Stimulated activated CD8-positive, alpha-beta memory T cell treated with anti-CD3 and anti-CD28 coated beads, Interleukin-4, amount 100 ng/mL, for 4 hours (primary cell): ENCODE measurements around the gene CAPN10.
"Not testable (repeated sequence)": the region's sequence is repeated elsewhere in the genome, so short reads cannot be mapped to it uniquely, and the experiment has no call there.

ENCODE experiments used
- DNase-seq, 2 donors: peaks; one replicate each; pipeline ENCODE4 v3.0.0-alpha.2; 2020; ENCODE audit warnings: low read depth in 2 of 2, low spot score in 1 of 2

CAPN10 gene

GRCh38 chr2:240563231-240563630 lies 23.3 kb upstream of the CAPN10 start:
- DNase-seq, result not testable (repeated sequence)

DNA sequence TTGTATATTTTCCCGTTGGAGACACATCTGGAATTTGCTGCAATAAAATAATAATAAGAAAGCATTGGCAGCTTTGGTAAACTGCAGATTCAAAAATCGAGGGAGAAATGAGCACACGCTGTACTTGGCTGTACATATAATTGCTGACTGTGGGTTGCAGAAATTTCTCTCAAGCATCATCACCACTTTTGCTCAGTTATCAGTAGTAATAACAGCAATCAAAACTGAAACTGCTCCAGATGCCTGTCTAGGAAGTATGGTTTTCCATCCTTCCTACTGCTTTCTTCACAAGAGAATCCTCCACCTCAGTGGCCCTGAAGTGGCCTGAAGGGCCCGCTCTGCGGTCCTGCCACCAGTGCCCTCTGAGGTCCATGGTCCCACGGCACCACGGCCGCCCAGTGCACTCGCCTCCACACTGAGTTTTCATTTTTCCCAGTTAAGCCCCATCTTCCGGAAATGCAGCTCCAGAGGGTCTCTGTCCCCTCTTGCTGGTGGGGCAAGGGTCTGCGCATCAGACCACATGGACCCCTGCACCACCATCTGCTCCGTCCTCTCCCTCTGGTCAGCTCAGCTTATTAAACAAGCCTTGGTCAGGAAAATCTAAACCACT lies 22.5 kb upstream of the CAPN10 start:
- DNase-seq, result no peak

DNA sequence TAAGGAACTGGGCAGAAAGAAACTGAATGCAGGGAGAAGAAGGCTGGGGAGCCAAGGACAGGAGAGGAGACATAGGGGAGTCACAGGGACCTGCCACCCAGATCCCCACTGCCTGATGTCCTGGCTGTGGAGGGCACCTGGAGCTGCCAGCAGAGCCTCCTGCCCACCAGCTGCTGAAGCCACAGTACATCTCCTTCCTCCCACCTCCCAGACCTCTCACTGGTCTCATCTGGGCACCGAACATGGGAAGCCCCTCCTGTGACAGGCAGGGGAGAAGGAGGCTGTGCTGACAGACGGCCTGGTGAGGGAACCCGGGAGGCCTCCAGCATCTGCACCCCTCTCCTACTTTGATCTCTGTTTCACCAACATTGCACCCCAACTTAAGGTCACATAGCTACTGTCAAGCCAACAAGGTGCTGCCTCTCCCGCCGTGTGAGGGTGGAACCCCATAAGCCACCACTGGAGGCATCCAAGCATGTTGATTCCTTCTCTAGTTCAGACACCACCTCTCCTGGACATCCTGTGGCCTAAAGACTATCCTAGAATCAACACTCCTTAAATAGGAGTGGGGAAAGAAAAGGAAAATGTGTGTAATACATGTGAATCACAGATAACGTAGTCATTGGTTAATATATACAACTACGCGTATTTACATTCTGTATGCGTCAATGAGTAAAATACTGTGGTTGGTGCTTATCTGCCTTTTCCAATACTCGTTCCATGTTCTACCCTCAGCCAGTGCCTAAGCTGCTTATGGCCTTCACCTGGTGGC lies 21.8 kb upstream of the CAPN10 start:
- DNase-seq, result no peak

DNA sequence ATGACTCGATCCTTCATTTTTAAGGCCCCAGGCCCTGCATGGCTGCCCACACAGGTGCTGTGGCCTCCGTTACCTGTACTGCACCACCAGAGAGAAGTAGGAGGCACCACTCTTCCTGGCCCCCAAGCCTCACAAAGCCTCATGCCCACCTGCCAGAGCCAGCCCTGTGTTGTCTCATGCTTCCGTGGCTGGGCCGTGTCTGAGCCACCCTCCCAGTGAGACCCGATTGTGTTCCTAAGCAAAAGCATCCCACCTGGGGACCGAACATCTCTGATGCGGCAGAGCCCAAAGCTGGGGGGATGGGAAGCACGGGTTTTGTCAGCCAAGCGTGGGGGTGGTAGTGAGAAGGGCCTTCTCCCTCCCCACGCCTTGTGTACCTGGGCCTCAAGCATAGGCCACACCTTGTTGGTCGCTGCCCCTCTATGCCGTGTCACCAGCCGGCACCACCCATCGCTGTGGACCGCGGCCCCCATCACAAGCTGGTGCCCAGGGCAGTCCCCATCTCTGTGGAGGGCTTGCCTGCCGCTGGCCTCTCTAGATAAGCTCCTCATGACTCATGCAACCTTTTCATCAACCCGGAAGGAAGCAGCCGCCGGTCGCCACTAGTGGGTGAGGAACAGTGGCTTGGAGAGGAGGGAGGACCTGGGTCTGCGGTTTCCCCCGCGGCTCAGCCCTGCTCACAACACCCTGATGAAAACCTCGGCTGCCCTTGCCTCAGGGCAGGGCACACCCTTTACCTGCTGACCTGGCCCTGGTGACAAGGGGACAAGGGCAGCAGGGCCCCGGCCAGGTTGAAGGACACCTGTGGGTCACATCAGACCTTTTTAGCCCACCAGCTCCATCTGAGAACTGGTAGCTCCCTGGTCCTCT lies 21.0 kb upstream of the CAPN10 start:
- DNase-seq, result peak; percentile 73 to 87

DNA sequence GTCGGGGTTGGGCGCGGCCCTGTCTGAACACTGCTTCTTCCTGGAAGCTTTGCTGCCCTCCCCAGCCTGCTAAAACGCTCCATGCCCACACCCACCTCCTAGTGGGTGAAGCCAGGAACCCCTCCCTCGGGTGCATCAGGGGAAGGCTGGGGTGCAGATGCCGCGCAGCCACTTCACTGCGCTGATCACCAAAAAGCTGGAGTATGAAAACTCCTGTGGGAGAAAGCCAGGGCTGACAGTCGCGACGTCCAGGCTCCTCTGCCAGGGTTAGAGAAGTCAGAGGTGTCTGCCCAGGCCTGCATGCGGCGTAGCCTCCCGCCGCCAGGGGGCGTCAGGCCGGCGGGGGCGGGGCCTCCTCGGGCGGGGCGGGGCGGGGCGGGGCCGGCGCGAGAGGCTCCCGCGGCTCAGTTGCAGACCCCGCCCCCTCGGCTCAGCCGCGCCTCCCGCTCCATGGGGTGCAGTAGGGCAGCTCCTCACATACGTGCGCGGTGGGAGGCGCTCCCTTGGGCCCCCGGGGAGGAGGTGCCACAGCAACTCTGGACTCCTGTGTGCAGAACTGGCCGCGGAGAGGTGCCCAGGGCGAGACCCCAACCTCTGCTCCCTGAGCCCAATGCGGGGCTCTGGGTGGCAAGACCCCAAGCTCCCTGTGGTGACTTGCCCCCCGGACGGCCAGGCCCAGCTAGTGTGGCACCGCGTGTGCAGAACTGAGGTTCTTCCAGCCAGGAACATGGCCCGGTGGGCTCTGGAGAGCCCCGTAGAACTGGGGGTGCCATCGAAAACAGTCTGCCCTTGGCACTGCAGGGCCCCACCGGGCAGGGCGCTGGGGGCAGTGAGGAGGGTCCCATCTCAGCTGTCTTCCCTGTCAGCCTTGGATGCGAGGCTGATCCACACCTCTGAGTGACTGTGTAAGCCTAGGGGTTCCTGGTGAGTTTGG lies 20.1 kb upstream of the CAPN10 start:
- DNase-seq, result peak; percentile 85 to 88

- no peak for DNase-seq
These were observed 19.2 kb upstream of the CAPN10 start for GRCh38 chr2:240567137-240567871.

- no peak for DNase-seq
These were observed 18.5 kb upstream of the CAPN10 start, which contains the start of gene RNPEPL1 for GRCh38 chr2:240567872-240568677. Gene RNPEPL1 (plus strand): TSS chr2:240568484. CDS start chr2:240568587, 103 bp downstream.

- DNase-seq, result no peak
These were observed 17.6 kb upstream of the CAPN10 start for GRCh38 chr2:240568678-240569522.

DNA sequence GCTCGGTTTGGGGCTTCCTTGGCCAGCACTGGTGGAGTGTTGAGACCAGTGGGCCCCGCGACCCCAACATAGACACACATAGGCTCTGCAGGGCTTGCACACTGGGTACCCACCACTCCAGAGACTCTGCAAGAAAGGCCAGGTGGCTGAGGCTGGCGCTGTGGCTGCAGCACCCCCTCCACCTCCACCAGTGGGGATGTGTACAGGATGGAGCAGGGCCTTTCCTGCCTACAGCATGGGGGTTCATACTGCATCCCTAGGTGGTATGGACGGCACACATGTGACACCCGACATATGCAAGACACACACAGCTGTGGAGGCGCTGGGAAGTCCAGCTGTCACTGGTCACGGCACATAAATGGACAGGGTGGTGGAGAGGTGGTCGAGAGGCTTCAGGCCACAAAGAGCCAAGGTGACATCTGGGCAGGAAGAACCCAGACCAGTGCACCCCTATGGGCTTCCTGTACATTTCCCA lies 17.0 kb upstream of the CAPN10 start:
- no peak for DNase-seq

- DNase-seq, result no peak
These were observed 16.5 kb upstream of the CAPN10 start for GRCh38 chr2:240569998-240570530.

DNA sequence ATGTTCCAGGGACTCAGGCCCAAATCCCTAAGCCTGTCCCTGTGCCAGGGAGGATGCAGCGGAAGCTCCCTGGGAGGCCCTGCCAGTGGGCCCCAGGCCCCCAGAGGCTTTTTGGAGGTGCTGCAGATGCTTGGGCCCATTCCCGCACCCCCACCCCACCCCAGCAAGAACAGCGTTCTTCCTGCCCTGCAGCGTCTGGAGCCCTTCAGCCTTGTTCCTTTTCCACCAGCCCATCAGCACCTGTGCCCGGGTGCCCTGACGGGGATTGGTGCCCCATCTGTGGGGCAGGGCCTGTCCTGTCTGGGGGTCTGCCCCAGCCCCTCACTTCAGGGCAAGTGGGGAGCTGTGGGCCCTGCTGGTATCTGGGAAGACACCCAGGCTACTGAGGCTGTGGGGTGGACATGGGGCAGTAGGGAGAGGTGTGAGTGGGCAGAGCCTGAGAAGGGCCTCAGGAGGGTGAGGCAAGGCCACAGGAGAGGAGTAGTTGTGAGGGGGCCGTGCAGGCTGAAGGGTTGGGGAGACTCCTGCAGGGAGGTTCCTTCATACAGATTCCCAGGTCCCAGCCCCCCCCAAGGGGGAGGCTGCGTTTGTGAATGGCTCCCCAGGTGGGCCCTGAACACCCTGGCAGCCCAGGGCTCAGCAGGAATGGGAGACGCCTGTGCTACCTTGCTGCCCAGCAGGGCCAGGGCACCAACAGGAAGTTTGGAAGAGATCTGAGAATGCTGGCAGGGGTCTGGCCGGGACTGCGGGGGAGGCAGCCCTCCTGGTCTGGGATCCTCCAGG lies 15.8 kb upstream of the CAPN10 start:
- no peak for DNase-seq

DNA sequence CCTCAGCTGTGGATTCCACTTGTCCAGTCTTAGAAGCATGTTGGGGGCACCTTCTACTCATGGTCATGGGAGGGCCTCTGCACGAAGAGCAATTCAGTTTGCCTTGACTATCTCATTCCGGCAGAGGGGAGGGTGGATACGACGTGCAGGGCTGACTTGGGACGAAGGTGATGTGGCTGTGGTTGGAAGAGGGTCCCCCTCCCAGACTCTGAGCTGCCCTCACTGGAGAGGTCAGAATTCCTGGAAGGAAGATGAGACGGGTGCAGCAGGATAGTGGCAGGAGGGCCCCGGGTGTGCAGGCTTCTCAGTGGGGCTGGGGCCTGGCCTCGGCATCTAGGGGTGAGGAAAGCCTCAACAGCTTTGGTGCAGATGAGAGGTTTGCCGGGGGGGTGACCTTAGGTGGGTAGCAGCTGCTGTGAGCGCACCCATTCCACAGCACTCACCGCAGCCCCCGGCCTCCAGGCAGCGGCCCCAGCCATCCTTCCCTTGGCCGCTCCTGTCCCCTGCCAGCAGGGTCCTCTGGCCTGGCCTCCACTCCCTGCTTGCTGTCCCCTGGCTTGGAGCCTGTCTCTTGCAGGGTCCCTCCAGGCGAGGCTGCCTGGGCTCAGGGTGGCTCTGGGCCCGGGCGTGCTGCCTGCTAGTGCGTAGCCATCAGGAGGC lies 15.1 kb upstream of the CAPN10 start:
- no peak for DNase-seq

DNA sequence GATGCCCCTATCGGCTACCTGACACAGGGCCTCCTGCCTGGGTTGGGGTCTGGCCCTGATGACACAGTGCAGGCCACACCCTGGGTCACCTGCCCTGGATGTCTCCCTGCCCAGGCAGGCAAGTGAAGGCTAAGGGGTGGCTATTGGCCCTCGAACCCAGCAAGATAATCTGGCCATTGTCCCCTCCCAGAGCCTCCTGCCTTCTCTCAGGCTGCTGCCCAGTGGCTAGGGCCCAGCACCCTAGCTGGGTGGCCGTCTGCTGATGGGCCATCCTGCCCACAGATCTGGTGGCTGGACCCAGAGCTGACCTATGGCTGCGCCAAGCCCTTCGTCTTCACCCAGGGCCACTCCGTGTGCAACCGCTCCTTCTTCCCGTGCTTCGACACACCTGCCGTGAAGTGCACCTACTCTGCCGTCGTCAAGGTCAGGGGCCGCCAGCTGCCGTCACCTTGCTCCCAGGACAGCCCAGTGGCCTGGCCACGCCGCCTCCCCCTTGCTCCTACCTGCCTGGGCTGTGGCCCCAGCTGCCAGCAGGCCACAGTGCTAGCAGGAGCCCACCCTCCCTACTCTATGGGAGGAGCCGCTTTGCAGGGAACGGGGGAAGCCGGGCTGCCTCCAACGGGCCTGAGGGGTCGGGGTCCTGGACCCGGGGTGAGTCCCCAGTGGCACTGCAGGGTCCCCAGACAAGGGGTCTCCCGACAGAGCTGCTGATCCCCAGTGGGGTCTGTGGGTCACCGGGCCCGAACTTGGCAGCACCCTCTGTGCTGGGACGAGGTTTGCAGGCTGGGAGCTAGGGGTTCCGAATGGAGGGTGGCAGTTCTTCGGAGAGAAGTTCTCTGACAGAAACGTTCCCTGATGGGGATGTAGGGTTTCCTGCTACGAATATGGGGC lies 14.1 kb upstream of the CAPN10 start:
- no peak for DNase-seq

DNA sequence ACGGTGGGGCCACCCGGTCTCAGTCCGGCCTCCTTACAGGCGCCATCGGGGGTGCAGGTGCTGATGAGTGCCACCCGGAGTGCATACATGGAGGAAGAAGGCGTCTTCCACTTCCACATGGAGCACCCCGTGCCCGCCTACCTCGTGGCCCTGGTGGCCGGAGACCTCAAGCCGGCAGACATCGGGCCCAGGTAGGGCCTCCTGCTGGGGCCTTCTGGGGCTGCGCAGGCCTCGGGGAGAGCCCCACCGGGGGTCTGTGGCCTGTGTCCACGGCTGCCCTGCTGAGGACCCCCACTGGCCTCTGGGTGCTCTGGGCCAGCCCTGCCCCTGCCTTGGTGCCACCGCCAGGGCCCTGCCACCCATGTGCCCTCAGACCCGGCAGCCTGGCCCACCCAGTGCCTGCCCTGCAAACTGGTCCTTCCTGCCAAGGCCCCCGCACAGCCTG lies 13.4 kb upstream of the CAPN10 start:
- DNase-seq, result no peak
